OCI-LY3 (cell line): ENCODE data around the gene ISY1.

Source experiments
- H2AFZ ChIP-seq: fragments of 200-600, 300-600 bp; shearing (Covaris generic); 2 replicates; pipeline ENCODE4 v1.6.0; 2014; ENCODE audit warnings: antibody characterized with exemption, low read depth, low read length
- H3K27ac ChIP-seq: fragments of 200-600, 300-600 bp; sonication (generic); 2 replicates; pipeline ENCODE4 v1.5.1; 2014; ENCODE audit warnings: mild to moderate bottlenecking, low read length, moderate library complexity, mixed read lengths
- H3K27me3 ChIP-seq: fragments of 200-600, 300-600 bp; sonication (generic); 2 replicates; pipeline ENCODE4 v1.6.1; 2014; ENCODE audit warnings: low read depth, low read length, mixed read lengths
- H3K36me3 ChIP-seq: fragments of 200-600, 300-600 bp; sonication (generic); replicated peaks from 2 replicates; pipeline ENCODE3; 2014; ENCODE audit warnings: low read depth, low read length, mixed read lengths
- H3K4me1 ChIP-seq: fragments of 300-600, 200-600 bp; sonication (generic); 2 replicates; pipeline ENCODE4 v1.6.1; 2014; ENCODE audit warnings: low read length, mixed read lengths
- H3K4me2 ChIP-seq: fragments of 200-600, 300-600 bp; sonication (generic); 2 replicates; pipeline ENCODE4 v1.6.1; 2014; ENCODE audit warnings: low read length, mixed read lengths
- H3K4me3 ChIP-seq: fragments of 300-600, 200-600 bp; sonication (generic); 2 replicates; pipeline ENCODE4 v1.5.1; 2014; ENCODE audit warnings: antibody characterized with exemption, mild to moderate bottlenecking, low read length, moderate library complexity
- H3K79me2 ChIP-seq: fragments of 300-600, 200-600 bp; shearing (Covaris generic); 2 replicates; pipeline ENCODE4 v1.6.1; 2014; ENCODE audit warnings: mild to moderate bottlenecking, low read length, mixed read lengths
- H3K9ac ChIP-seq: fragments of 300-600, 200-600 bp; shearing (Covaris generic); 2 replicates; pipeline ENCODE4 v1.6.0; 2014; ENCODE audit warnings: mild to moderate bottlenecking, low read length, moderate library complexity
- H3K9me3 ChIP-seq: fragments of 200-600, 300-600 bp; shearing (Covaris generic); 2 replicates; pipeline ENCODE4 v1.6.1; 2014; ENCODE audit warnings: low read length, mixed read lengths; ENCODE audit not compliant: insufficient read depth
- H4K20me1 ChIP-seq: fragments of 200-600, 300-600 bp; sonication (generic); 2 replicates; pipeline ENCODE4 v1.6.1; 2016; ENCODE audit warnings: low read length, mixed read lengths; ENCODE audit not compliant: insufficient read depth
- EZH2phosphoT487 ChIP-seq: fragments of 200-600 bp; shearing (Covaris generic); IDR thresholded peaks from 2 replicates; pipeline ENCODE4 v1.6.1; 2018; ENCODE audit warnings: antibody characterized with exemption, mixed run types, low read depth
- TF ChIP-seq, protein P1 (sequence below): fragments of 200-600, 300-600 bp; sonication (generic); IDR thresholded peaks from 2 replicates; pipeline ENCODE4 v1.5.1; 2014; ENCODE audit warnings: antibody characterized with exemption, low read length, low read depth

Gene ISY1

DNA sequence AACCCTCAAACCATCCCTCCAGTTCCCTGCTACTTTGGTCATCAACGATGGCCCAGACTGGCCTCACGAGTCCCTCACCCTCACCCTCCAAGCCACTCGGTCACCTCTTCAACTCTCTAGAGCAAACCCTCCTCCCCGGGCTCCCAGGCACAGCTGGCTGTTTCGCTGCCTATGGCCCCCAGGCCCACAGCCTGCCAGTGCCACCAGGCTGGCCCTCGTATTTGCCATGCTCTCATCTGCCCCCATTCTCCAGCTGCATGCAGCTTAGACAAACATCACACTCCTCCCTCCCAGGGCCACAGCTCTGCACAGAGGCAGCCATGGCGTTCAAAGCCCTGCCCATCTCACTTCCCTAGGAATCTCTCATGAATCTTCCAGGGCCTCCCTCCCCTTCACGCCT, 53.1 kb downstream of the ISY1 start:
- Histone ChIP-seq H4K20me1 (peaks cover 49% of the 10 kb centered on the region), H3K4me3 (no peak overlapping the region), H3K4me2 (no peak overlapping the region), H3K9me3 (no peaks in the 10 kb centered on the region), H3K79me2 (peaks cover 13% of the 10 kb centered on the region; the same call in 1 of the 2 replicates), H3K27ac (no peak overlapping the region), H3K9ac (no peak overlapping the region), H3K27me3 (no peaks in the 10 kb centered on the region), H3K4me1 (peaks cover 12% of the 10 kb centered on the region), H3K36me3 (peaks cover 13% of the 10 kb centered on the region), H2AFZ (no peak overlapping the region)
- TF ChIP-seq, protein P1, sequence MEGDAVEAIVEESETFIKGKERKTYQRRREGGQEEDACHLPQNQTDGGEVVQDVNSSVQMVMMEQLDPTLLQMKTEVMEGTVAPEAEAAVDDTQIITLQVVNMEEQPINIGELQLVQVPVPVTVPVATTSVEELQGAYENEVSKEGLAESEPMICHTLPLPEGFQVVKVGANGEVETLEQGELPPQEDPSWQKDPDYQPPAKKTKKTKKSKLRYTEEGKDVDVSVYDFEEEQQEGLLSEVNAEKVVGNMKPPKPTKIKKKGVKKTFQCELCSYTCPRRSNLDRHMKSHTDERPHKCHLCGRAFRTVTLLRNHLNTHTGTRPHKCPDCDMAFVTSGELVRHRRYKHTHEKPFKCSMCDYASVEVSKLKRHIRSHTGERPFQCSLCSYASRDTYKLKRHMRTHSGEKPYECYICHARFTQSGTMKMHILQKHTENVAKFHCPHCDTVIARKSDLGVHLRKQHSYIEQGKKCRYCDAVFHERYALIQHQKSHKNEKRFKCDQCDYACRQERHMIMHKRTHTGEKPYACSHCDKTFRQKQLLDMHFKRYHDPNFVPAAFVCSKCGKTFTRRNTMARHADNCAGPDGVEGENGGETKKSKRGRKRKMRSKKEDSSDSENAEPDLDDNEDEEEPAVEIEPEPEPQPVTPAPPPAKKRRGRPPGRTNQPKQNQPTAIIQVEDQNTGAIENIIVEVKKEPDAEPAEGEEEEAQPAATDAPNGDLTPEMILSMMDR, result no peak

DNA sequence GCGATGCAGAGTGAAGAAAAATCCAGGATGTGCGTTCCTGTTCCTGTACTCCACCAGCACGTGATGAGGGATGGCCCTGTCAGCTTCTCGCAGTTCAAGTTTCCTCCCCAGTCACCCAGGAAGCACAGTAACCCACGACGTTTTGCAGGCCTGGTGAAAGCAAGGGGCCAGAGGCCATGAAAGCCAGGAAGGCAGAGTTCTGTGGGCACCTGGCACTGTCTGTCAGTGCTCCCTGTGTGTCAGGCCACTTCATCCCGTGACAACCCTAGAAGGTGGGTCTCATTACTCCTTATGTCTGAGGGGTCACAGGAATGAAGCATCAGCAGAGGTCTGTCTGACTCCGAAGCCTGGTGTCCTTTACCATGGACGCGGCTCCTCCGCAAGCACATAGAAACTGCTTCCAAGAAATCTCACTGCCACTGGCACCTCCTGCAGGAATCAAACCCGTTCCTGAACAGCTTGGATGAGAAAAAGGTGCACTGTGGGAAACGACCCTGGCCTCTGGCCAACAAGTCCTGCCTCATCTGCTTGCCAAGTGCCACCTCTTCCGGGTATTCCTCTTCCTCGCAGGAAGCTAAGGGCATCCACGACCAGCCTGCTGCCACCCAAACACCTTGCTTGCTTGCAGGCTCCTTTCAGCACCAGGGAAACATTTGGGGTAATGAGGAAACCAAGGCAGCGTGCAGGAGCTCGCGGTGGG, 53.8 kb downstream of the ISY1 start:
- H3K4me3 ChIP-seq, result no peak overlapping the region
- H3K27ac ChIP-seq, result no peak overlapping the region
- H3K4me2 ChIP-seq, result no peak overlapping the region
- TF ChIP-seq, protein P1, result no peak
- TF ChIP-seq EZH2phosphoT487, result no peak
- H3K36me3 ChIP-seq, result peaks cover 13% of the 10 kb centered on the region
- H2AFZ ChIP-seq, result no peak overlapping the region
- H3K27me3 ChIP-seq, result no peaks in the 10 kb centered on the region
- H3K9ac ChIP-seq, result no peak overlapping the region
- H3K4me1 ChIP-seq, result peaks cover 6% of the 10 kb centered on the region; the same call in 1 of the 2 replicates
- H3K79me2 ChIP-seq, result peaks cover 13% of the 10 kb centered on the region; the same call in 1 of the 2 replicates
- H3K9me3 ChIP-seq, result no peaks in the 10 kb centered on the region
- peaks cover 54% of the 10 kb centered on the region for H4K20me1 ChIP-seq

DNA sequence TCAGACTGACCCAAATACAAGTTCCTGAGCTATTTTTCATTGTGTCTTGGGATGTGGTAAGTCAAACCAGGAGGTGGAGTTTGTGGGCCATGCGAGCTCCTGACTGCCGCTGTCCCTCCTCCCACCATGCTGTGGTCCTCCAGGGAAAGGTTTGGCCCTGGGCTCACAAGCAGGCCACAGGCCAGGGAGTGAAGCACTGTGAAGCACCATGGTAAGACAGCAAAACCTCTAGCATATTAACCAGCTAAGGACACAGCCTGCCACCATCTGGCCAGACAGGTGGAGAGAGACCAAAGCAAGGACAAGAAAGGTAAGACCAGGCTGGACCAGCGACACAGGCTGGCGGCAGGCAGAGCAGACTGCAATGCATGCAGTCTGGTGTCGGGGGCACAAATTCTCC, 54.5 kb downstream of the ISY1 start:
- TF ChIP-seq, protein P1, result no peak
- no peak for TF ChIP-seq EZH2phosphoT487

DNA sequence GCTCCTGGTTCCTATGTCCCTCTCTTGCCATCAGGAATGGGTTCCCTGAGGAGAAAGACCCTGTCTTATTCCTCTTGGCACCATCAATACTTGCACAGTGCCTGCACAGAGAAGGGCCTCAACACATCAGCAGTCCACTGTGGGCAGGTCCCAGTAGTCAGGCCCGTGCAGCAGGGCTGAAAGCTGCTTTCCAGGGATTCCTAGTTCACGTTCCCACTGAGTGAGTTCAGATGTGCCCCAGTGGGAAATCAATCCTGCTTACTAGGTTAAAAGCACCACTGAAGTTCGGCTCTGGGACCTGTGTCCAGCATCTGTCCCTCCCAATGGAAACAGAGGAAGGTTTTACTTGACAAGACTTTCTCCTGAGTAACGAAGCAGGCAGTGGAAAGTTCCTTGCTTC, 55.0 kb downstream of the ISY1 start:
- H3K36me3 ChIP-seq, result peaks cover 13% of the 10 kb centered on the region
- H3K4me3 ChIP-seq, result no peak overlapping the region
- TF ChIP-seq, protein P1, result no peak
- TF ChIP-seq EZH2phosphoT487, result no peak
- no peak overlapping the region for H3K4me2 ChIP-seq
- H4K20me1 ChIP-seq, result peaks cover 63% of the 10 kb centered on the region
- H2AFZ ChIP-seq, result no peak overlapping the region
- H3K79me2 ChIP-seq, result peaks cover 15% of the 10 kb centered on the region
- no peak overlapping the region for H3K9ac ChIP-seq
- no peaks in the 10 kb centered on the region for H3K9me3 ChIP-seq
- no peak overlapping the region for H3K27ac ChIP-seq
- H3K27me3 ChIP-seq, result no peaks in the 10 kb centered on the region
- H3K4me1 ChIP-seq, result peaks cover 5% of the 10 kb centered on the region; the same call in 1 of the 2 replicates

More for the DNA sequence above, 54.5 kb downstream of the ISY1 start:
- H3K27me3 ChIP-seq, result no peaks in the 10 kb centered on the region
- H3K27ac ChIP-seq, result no peak overlapping the region
- H3K36me3 ChIP-seq, result peaks cover 13% of the 10 kb centered on the region
- H4K20me1 ChIP-seq, result peaks cover 59% of the 10 kb centered on the region
- peaks cover 14% of the 10 kb centered on the region for H3K79me2 ChIP-seq
- H2AFZ ChIP-seq, result no peak overlapping the region
- no peak overlapping the region for H3K4me2 ChIP-seq
- no peaks in the 10 kb centered on the region for H3K9me3 ChIP-seq
- no peak overlapping the region for H3K9ac ChIP-seq
- no peak overlapping the region for H3K4me3 ChIP-seq
- peaks cover 6% of the 10 kb centered on the region; the same call in 1 of the 2 replicates for H3K4me1 ChIP-seq
